ENCODE data around the gene ANKS6. TPM values are rescaled to one million over a fixed set of nuclear protein-coding genes. Genes with fewer than 3 reads are reported as not detected.

The ANKS6 gene
- total RNA-seq, 2 donors from 2014 or later = 41.7 to 55.2 TPM

- Histone ChIP-seq H3K36me3 (ENCODE audit: control insufficient read depth, insufficient read depth, low read length) (no peaks in the 10 kb centered on the region), H3K4me1 (ENCODE audit: control insufficient read depth, insufficient read depth, low read length) (no peaks in the 10 kb centered on the region), H3K27me3 (ENCODE audit: control insufficient read depth, insufficient read depth, low read length, poor library complexity, severe bottlenecking) (peaks cover 31% of the 10 kb centered on the region), H3K4me3 (ENCODE audit: low read length) (no peak overlapping the region), H3K9me3 (ENCODE audit: control insufficient read depth, low read length) (no peaks in the 10 kb centered on the region), H3K9ac (ENCODE audit: extremely low read depth, low read length, poor library complexity, severe bottlenecking) (no peak overlapping the region), H3K27ac (ENCODE audit: low read depth, low read length) (no peak overlapping the region)
- peaks cover 2% of the 10 kb centered on the region for H3K9me3 Mint-ChIP-seq
- H3K27ac Mint-ChIP-seq = no peak overlapping the region
- 90 to 92% methylated on average over 7 of the region's 7 CpGs for WGBS, 2 experiments (ENCODE audit: insufficient coverage in 1 of 2, insufficient read length in 1 of 2)
- H3K27me3 Mint-ChIP-seq (ENCODE audit: insufficient read depth) = peaks cover 30% of the 10 kb centered on the region
- H3K4me3 Mint-ChIP-seq = no peak overlapping the region
- H3K36me3 Mint-ChIP-seq (ENCODE audit: low read depth) = no peaks in the 10 kb centered on the region
- no peak for TF ChIP-seq CTCF (conservative IDR thresholded peaks at IDR 0.05)
- no peak for DNase-seq
- H3K4me1 Mint-ChIP-seq = no peaks in the 10 kb centered on the region
Measured at GRCh38 chr9:98727428-98727827, 68.9 kb downstream of the ANKS6 start.

GRCh38 chr9:98726735-98727134 is 69.6 kb downstream of the ANKS6 start:
- WGBS, 2 experiments (ENCODE audit: insufficient coverage in 1 of 2, insufficient read length in 1 of 2) = 87 to 92% methylated on average over 4 to 5 of the region's 5 CpGs
- Histone ChIP-seq H3K9ac (ENCODE audit: extremely low read depth, low read length, poor library complexity, severe bottlenecking) (no peak overlapping the region), H3K27ac (ENCODE audit: low read depth, low read length) (no peak overlapping the region), H3K9me3 (ENCODE audit: control insufficient read depth, low read length) (no peaks in the 10 kb centered on the region), H3K27me3 (ENCODE audit: control insufficient read depth, insufficient read depth, low read length, poor library complexity, severe bottlenecking) (peaks cover 31% of the 10 kb centered on the region), H3K4me3 (ENCODE audit: low read length) (no peak overlapping the region), H3K4me1 (ENCODE audit: control insufficient read depth, insufficient read depth, low read length) (no peaks in the 10 kb centered on the region), H3K36me3 (ENCODE audit: control insufficient read depth, insufficient read depth, low read length) (no peaks in the 10 kb centered on the region)
- no peaks in the 10 kb centered on the region for H3K4me1 Mint-ChIP-seq
- DNase-seq = no peak
- no peak for TF ChIP-seq CTCF (conservative IDR thresholded peaks at IDR 0.05)
- no peaks in the 10 kb centered on the region for H3K36me3 Mint-ChIP-seq (ENCODE audit: low read depth)
- H3K27ac Mint-ChIP-seq = no peak overlapping the region
- peaks cover 2% of the 10 kb centered on the region for H3K9me3 Mint-ChIP-seq
- peaks cover 33% of the 10 kb centered on the region for H3K27me3 Mint-ChIP-seq (ENCODE audit: insufficient read depth)
- H3K4me3 Mint-ChIP-seq = no peak overlapping the region

GRCh38 chr9:98724810-98725530 is 71.4 kb downstream of the ANKS6 start:
- Histone ChIP-seq H3K9me3 (ENCODE audit: control insufficient read depth, low read length) (no peaks in the 10 kb centered on the region), H3K36me3 (ENCODE audit: control insufficient read depth, insufficient read depth, low read length) (no peaks in the 10 kb centered on the region), H3K4me3 (ENCODE audit: low read length) (no peak overlapping the region), H3K4me1 (ENCODE audit: control insufficient read depth, insufficient read depth, low read length) (no peaks in the 10 kb centered on the region), H3K27me3 (ENCODE audit: control insufficient read depth, insufficient read depth, low read length, poor library complexity, severe bottlenecking) (peaks cover 31% of the 10 kb centered on the region), H3K9ac (ENCODE audit: extremely low read depth, low read length, poor library complexity, severe bottlenecking) (no peak overlapping the region), H3K27ac (ENCODE audit: low read depth, low read length) (no peak overlapping the region)
- Mint-ChIP-seq H3K9me3 (peaks cover 2% of the 10 kb centered on the region), H3K36me3 (ENCODE audit: low read depth) (no peaks in the 10 kb centered on the region), H3K4me3 (no peak overlapping the region), H3K4me1 (no peaks in the 10 kb centered on the region), H3K27me3 (ENCODE audit: insufficient read depth) (peaks cover 34% of the 10 kb centered on the region), H3K27ac (no peak overlapping the region)
- WGBS, 2 experiments (ENCODE audit: insufficient coverage in 1 of 2, insufficient read length in 1 of 2) = 80 to 91% methylated on average over 5 of the region's 5 CpGs
- no peak for DNase-seq
- no peak for TF ChIP-seq CTCF (conservative IDR thresholded peaks at IDR 0.05)
